HG02885 (cell line): Measurements from ENCODE around the gene ZNF579.
A peak's percentile ranks its signal among the peaks of the same experiment; 100 is the strongest.

Source experiments
- ATAC-seq: cut with Tn5 transposase; IDR thresholded peaks from one replicate; pipeline ENCODE4 v1.9.1; 2021; ENCODE audit warnings: mild to moderate bottlenecking; ENCODE audit not compliant: unreplicated experiment, poor library complexity

Gene ZNF579, protein sequence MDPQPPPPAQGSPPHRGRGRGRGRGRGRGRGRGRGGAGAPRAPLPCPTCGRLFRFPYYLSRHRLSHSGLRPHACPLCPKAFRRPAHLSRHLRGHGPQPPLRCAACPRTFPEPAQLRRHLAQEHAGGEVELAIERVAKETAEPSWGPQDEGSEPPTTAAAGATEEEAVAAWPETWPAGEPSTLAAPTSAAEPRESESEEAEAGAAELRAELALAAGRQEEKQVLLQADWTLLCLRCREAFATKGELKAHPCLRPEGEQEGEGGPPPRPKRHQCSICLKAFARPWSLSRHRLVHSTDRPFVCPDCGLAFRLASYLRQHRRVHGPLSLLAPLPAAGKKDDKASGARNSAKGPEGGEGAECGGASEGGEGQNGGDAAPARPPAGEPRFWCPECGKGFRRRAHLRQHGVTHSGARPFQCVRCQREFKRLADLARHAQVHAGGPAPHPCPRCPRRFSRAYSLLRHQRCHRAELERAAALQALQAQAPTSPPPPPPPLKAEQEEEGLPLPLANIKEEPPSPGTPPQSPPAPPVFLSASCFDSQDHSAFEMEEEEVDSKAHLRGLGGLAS

DNA sequence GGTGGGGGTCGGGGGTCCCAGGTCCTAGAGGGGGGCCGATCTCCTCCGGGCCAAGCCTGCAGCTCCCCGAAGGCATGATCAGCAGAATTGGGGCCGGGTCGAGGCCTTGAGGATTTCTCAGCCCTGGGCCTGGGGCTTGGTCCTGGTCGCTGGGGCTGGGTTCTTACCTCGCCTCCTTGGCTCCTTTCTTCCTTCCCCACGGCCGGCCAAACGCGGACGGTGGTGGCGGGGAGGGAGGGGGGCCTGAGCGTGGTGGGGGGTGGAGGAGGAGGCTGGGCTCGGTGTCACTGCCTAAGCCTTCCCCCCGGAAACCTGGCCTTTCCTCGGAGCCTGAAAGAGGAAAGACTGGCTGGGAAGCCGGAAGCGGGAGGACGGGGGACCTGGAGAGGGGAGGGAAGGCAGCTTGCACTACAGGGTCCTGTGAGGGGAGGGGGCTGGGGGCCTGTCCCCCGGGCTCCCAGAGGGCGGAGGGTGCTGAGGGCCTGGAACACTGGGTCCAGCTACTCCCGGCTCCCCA lies at the start of gene ZNF579:
ZNF579 (minus strand) TSS at position 221 of the 517 bp plus-strand sequence. CDS start 1,209 bp downstream, outside the sequence.
- ATAC-seq = no peak

DNA sequence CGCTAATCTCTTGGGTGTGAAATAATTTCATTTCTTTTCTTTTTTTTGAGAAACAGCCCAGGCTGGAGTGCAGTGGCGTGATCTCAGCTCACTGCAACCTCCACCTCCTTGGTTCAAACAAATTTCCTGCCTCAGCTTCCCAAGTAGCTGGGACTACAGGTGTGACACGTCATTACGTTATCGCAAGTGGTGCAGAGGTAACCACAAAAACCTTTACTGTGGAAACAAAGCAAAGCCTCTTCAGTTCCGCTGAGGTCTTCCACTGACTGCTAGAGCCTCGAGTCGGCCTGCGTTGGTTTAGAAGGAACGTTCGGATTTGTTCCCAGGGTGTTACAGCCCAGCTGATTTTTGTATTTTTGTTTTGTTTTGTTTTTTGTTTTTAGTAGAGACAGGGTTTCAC lies 45.7 kb upstream of the ZNF579 start:
- ATAC-seq = no peak

DNA sequence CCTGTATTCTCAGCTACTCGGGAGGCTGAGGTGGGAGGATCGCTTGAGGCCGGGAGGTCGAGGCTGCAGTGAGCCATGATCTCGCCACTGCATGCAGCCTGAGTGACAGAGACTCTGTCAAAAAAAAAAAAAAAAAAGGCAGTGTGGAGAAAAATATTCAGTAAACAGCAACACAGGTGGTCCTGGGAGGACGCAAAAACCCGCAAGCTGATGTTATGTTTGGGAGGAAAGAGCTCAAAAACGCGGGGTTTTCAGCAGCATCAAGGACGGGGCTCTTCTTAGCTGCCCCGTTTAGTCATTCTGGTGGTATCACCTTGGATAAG lies 44.3 kb upstream of the ZNF579 start:
- ATAC-seq = no peak

DNA sequence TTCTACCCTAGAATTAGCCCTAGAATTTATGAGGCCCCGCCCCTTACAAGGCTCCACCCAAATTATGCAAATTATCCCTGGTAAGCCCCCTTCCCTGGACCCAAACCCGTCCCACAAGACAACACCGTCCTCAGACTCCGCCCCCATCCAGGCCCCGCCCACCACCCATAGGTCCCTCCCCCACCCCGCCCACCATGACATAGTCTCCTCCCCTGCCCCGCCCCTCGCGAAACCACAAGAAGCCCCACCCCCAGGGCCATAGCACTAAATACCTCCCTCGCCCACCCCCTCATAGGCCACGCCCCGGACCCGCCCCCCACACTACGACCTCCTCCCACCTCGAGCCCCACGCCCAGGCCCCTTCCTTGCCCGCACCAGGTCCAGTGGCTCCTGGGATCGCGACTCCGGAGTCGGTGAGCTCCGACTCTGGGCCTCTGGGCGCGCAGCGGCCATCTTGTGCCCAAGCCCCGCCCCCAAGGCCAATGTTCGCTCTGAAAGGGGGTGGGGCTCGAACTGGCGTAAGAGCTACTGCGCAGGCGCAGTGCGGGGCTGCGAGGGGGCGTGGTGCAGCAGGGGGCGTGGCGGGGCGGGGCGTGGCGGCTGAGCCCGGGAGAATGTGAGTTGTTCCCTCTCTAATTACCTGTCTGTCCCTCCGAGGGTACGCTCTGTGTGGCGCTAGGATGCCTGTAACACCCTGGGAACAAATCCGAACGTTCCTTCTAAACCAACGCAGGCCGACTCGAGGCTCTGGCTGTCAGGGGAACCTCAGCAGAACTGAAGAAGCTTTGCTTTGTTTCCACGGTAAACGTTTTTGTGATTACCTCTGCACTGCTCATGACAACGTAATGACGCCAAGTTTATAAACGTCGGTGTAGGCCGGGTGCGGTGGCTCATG lies 43.7 kb upstream of the ZNF579 start, which contains the start of gene ZNF784:
ZNF784 (minus strand) TSS at position 458 of the 895 bp plus-strand sequence; CDS start at position 453, 5 bp downstream.
- ATAC-seq = peak; percentile 67

DNA sequence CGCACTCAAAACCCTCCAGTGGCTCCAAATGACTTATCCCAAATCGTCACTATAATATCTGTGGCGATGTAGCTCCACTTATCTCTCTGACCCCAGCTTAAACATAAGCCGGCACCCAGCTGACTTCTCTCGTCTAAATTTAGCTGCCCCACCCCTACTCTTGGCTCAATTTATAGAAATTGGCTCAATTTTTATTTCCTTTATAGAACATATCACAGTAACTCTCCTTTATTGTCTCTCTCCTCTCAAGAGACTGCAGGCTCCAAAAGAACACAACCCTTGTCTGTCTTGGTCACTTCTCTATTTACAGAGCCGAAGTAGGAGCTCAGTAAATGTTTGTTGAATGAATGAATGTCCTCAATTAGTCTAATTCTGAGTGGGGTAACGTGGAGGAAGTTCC lies 42.9 kb upstream of the ZNF579 start:
- ATAC-seq = no peak

DNA sequence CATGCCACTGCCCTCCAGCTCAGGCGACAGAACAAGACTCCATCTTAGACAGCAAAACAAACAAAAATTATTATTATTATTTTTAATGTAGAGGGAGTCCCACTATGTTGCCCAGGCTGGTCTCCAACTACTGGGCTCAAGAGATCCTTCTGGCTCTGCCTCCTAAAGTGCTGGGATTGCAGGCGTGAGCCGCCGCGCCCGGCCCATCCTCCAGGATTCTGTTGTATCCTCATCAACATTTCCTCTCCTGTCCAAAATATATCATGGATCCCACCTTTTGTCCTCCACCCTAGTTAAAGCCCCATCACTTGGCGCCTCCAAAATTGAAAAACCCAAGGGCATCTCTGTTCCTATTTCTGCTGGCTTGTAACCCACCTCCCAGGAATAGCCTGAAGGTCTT lies 42.5 kb upstream of the ZNF579 start:
- no peak for ATAC-seq

DNA sequence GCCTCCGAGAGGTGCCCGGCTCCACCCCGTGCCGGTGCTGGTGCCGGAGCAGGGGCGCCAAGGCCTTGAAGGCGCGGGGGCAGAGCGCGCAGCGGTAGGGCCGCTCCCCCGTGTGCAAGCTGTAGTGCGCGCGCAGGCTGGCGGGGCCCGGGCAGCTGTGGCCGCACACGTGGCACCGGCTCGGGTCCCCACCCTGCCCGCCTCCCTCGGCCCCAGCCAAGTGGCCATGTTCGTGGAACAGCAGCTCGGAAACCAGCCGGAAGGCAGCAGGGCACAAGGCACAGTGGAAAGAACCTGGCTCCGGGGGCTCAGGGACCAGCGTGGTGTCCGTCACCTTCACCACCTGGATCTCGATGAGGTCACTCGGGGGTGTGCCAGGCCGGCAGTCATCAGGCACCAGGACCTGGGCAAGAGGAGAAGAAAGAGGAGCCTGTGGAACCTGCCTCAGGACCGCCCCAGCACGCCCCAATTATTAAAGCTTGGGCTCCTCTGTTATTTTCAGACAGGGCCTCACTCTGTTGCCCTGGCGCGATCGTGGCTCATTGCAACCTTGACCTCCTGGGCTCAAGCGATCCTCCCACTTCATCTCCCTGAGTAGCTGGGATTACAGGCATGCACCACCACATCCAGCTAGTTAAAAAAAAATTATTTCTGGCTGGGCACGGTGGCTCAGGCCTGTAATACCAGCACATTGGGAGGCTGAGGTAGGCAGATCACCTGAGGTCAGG lies 41.8 kb upstream of the ZNF579 start:
- ATAC-seq = no peak

DNA sequence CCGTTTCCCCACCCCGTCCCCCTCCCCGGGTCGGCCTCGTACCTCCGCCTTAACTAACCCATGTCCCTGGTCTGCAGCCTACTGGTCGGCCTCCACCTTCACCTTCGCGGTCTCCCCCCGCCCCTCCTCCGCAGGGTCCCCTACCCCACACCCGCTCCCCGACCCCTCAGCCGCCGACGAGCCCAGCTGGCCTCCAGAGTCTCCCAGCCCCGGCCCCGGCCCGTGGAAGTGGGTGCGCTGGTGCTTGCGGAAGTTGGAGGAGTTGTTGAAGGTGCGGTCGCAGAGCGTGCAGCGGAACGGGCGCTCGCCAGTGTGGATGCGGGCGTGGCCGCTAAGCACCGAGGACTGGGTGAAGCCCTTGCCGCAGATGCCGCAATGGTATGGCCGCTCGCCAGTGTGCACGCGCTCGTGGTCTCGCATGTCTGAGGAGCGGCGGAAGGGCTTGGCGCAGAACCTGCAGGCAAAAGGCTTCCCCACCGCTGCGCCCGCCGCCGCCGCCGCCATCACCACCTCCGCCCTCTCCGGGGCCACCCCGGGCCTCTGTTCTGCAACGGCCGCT lies 41.1 kb upstream of the ZNF579 start:
- ATAC-seq = no peak

DNA sequence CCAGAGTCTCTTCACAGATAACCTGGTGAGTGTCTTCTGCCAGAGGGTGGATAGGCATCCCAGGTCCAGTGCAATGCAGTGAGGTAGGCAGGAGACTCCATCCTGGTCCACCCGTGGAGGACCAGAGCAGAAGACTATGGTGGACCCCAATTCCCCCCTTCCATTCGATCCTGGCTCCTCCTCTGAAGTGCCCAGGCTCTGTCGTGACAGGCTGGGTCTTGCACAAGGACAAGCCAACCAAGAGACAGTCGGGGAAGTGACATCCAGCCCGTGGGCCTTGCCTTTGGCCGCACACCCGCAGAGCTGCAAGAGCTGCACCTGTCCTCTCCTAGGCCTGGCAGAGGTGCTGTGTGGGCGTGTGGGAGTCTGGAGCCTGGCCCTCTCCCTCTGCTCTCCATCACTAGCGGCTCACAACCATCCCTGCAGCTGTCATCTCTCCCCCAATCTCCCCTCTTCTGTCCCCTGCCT lies 40.6 kb upstream of the ZNF579 start:
- ATAC-seq = no peak

DNA sequence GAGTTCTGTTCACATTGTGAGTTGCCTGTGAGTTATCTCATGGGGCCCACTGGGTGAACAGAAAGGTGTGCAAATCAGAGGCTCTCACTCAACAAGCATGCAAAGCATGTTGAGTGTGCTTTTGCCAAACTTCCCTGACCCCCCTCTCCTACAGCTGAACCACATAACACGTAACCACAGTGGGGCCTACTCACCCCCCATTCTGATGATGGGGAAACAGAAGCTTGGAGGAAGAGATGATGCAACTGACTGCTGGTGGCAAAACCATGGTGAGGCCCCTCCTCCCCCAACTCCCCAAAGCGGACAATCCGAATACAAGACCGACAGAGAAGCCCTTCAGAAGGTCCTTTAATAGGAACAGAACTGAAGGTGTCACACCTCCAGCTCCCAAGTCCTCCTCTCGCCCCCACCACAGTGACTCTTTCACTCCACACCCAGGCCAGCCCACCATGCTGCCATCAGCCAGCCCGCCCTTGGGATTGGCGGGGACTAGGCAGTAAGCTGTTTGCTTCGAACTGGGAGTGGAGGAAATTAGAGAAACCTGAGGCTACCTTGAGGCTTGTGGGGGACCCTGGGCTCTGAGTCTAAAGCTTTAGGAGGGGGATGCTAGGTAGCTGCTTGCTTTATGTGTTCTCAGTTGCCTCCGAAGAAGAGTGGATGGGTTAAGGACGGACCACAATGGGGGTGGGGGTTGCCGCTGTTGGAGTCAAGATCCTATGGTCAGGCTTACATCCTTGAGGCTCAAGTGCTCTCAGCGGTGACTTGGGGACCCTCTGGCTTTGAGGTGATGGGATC lies 40.0 kb upstream of the ZNF579 start:
- no peak for ATAC-seq

DNA sequence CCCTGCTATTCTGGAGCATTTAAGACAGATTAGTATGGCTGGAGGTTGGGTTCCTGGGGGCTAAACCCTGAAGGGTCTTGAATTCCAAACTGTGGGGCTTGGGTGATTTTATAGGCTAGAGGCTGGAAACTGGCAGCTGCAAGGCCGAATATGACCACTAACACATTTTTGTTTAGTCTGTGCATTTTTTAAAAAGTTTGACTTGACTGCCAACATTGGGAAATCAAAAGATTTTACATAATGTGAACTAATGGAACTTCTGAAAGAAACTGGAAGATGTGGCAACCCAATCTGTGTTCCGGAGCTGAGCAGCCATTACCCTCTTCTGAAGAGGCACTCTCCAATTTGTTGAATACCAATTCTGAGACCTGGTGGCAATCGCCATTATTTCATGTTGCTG lies 38.6 kb upstream of the ZNF579 start:
- no peak for ATAC-seq

DNA sequence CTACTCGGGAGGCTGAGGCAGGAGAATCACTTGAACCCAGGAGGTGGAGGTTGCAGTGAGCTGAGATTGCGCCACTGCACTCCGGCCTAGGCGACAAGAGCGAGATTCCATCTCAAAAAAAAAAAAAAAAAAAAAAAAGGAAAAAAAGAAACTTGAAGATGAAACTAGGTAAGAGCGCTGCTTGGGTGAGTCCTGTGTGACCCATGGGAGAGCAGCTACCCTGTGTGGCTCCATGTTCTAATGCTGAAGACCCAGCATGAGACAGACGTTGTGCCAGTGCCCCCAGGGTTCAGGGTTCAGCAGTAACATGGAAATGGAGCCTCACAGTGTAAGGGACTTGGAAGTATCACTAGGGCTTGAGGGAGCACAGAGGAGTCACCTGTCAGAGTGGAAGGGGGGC lies 37.8 kb upstream of the ZNF579 start:
- no peak for ATAC-seq

DNA sequence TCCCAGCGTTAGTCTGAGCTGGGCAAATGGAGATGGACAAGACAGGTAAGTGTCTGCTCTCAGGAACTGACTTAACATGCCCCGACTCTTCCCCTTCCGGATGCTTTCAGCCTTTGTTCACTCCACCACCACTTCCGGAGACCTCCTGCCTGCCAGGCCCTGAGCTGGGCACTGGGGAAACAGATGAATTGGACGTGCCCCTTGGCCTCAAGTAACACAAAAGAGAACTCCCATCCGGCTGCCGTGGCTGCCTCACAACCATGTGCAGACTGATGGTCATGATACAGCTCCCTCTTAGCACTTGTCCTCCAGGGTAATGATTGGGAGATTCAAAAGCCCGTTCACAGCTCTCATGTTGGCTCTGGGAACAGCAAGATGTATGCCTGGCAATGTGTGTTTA lies 36.8 kb upstream of the ZNF579 start:
- ATAC-seq = no peak

DNA sequence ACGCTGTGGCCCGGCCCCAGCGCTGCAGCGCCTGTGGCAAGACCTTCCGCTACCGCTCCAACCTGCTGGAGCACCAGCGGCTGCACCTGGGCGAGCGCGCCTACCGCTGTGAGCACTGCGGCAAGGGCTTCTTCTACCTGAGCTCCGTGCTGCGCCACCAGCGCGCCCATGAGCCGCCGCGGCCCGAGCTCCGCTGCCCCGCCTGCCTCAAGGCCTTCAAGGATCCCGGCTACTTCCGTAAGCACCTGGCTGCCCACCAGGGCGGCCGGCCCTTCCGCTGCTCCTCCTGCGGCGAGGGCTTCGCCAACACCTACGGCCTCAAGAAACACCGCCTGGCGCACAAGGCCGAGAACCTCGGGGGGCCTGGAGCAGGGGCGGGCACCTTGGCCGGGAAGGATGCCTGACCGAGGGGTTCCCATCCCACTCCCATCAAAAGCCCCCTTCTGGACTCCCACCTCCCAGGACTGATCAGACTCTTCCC lies 35.8 kb upstream of the ZNF579 start:
- no peak for ATAC-seq

DNA sequence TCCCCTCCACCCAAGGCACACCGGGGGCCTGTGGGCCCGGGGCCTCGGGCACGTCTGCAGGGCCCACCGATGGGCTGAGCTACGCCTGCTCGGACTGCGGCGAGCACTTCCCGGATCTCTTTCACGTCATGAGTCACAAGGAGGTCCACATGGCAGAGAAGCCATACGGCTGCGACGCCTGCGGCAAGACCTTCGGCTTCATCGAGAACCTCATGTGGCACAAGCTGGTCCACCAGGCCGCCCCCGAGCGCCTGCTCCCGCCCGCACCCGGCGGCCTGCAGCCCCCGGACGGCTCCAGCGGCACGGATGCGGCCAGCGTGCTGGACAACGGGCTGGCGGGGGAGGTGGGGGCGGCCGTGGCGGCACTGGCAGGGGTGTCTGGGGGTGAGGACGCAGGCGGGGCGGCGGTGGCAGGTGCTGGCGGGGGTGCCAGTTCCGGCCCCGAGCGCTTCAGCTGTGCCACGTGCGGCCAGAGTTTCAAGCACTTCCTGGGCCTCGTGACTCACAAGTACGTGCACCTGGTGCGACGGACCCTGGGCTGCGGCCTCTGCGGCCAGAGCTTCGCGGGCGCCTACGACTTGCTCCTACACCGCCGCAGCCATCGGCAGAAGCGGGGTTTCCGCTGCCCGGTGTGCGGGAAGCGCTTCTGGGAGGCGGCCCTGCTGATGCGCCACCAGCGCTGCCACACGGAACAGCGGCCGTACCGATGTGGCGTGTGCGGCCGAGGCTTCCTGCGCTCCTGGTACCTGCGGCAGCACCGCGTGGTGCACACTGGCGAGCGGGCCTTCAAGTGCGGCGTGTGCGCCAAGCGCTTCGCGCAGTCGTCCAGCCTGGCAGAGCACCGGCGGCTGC lies 35.1 kb upstream of the ZNF579 start:
- no peak for ATAC-seq

DNA sequence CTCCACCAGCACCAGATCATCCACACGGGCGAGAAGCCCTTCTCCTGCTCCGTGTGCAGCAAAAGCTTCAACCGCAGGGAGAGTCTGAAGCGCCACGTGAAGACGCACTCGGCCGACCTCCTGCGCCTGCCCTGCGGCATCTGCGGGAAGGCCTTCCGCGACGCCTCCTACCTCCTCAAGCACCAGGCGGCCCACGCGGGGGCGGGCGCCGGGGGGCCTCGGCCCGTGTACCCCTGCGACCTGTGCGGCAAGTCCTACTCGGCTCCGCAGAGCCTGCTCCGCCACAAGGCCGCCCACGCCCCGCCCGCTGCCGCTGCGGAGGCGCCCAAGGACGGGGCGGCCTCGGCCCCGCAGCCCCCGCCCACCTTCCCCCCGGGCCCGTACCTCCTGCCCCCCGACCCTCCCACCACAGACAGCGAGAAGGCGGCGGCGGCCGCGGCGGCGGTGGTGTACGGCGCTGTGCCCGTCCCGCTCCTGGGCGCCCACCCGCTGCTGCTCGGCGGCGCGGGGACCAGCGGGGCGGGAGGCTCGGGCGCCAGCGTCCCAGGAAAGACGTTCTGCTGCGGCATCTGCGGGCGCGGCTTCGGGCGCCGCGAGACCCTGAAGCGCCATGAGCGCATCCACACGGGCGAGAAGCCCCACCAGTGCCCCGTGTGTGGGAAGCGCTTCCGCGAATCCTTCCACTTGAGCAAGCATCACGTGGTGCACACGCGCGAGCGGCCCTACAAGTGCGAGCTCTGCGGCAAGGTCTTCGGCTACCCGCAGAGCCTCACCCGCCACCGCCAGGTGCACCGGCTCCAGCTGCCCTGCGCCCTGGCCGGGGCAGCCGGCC lies 34.3 kb upstream of the ZNF579 start:
- ATAC-seq = no peak
